ENCODE data around the gene TIMM17A.
A peak's percentile ranks its signal among the peaks of the same experiment; 100 is the strongest.

The TIMM17A gene

DNA sequence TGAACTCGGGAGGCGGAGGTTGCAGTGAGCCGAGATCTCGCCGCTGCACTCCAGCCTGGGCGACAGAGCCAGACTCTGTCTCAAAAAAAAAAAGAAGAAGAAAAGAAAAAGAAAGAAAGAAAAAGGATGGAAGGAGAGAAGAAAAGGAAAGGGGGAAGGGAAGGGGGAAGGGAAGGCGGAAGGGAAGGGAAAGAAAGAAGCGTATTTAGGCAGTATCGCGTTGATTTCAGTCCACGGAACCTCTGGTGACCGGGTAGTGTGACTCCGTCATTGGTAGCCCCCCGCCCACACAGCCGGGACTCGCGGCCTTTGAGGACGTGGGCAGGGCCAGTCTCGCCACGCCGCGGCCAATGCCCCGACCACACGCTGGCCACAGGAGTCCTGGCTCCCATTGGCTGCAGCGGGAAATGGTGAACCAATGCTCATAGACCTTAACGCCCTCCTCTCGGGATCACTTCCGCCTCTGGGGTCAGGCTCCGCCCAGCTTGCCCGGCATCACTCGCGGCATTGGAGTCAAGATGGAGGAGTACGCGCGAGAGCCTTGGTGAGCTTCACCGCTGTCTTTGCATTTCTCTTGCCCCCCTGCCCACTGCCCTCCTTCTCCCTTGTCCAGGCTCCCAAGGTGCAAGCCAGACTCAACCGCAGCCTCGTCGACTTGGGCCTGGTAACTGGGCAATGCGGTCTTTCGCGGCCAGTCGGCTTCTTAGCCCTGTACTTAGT, at the start of gene TIMM17A:
Gene TIMM17A (plus strand): TSS at position 495 of the 720 bp plus-strand sequence. CDS start 24 bp downstream, at position 519.
- H3K9ac ChIP-seq: peak within 1 kb of the TSS; percentile 92
- H3K27ac ChIP-seq: peak within 1 kb of the TSS; percentile 86
- H3K9me3 ChIP-seq: no peaks in the 10 kb centered on the region
- H3K4me1 ChIP-seq: peaks cover 21% of the 10 kb centered on the region
- TF ChIP-seq Cebpa-rat (IDR thresholded peaks at IDR 0.05): no peak
- H3K4me3 ChIP-seq: peak within 1 kb of the TSS; percentile 92
- peak within 1 kb of the TSS; percentile 90 for H3K4me2 ChIP-seq
- H4K20me1 ChIP-seq: peaks cover 17% of the 10 kb centered on the region; the same call in 1 of the 2 replicates
- H3K27me3 ChIP-seq: no peaks in the 10 kb centered on the region
- peaks cover 33% of the 10 kb centered on the region for H3K36me3 ChIP-seq

DNA sequence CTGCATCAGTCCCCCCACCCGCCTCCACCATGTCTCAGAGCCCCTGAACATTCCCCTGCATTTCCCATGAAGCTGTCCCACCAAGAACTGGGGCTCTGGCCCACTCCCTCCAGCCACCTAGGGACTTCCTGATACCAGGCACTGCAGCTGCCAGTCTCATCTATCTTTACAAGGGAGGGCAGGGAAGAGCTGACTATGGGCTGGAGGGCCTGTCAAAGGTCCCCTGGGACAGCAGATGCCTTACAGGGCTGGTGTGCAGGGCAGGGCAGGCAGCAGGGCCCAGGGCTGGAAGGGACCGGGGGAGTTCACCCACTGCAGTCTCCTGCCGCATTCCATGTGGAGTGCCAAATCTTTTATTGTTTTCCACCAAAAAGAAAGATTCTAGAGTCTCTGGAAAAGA, 49.0 kb upstream of the TIMM17A start:
- no peak for TF ChIP-seq Cebpa-rat (IDR thresholded peaks at IDR 0.05)
- peaks cover 16% of the 10 kb centered on the region for H3K4me1 ChIP-seq
- no peaks in the 10 kb centered on the region for H3K27me3 ChIP-seq
- H4K20me1 ChIP-seq: no peaks in the 10 kb centered on the region
- no peak overlapping the region for H3K4me3 ChIP-seq
- H3K4me2 ChIP-seq: peak overlapping the region; percentile 37
- H3K9ac ChIP-seq: no peak overlapping the region
- H3K27ac ChIP-seq: no peak overlapping the region
- H3K36me3 ChIP-seq: no peaks in the 10 kb centered on the region
- H3K9me3 ChIP-seq: no peaks in the 10 kb centered on the region

DNA sequence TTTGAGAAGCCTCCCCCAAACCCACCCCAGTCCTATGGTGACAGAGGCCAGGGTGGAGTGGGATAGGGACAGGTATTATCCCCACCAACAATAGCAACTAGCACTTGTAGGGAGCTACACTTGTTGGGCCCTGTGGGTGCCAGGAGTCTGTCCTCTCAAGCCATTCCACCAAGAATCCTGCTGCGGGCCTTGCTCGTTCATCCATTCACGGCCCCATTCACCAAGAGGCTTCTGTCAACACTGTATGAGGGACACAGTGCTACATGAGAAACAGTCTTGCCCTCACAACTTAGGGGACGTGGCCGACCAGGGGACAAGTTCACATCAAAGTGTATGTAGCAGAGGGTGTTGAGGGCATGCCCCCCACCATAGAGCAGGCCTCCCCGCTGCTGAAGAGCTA, 47.7 kb upstream of the TIMM17A start:
- TF ChIP-seq Cebpa-rat (IDR thresholded peaks at IDR 0.05): no peak
- H3K4me2 ChIP-seq: no peak overlapping the region
- no peaks in the 10 kb centered on the region for H3K9me3 ChIP-seq
- no peaks in the 10 kb centered on the region for H4K20me1 ChIP-seq
- H3K9ac ChIP-seq: no peak overlapping the region
- H3K27me3 ChIP-seq: no peaks in the 10 kb centered on the region
- H3K4me1 ChIP-seq: peaks cover 16% of the 10 kb centered on the region
- no peak overlapping the region for H3K27ac ChIP-seq
- H3K36me3 ChIP-seq: no peaks in the 10 kb centered on the region
- H3K4me3 ChIP-seq: no peak overlapping the region

DNA sequence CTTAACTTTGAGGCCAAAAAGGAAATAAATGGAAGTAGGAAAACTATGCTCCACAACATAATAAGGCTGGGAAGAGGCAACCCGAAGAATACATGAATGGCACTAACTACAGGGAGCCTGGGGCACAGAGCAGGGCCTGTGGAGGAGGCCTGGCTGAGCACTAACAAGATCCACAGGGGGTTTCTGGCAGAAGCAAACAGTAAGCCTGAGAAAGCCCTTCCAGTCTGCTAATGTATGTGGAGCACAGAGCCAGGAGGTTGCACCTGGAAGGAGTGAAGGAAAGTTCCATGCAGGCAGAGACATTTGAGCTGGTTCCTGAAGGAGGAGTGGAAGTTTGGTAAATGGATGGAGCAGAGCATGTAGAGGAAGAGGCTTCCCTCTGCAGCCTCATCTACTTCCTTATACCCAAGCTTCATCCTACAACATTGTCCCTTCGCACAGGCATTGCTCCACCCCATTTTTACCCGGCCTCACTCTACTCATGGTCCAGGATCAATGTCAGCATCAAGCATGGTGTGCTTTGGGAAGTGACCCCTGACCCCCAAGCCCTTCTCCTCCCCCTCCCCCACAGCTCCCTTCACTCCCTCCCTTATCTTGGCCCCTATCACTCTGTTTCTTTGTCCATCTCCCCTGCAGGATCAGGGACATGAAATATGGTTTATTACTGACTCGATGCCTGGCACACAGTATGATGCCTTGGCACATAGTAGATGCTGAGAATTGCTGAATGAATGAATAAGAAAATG, 43.3 kb upstream of the TIMM17A start:
- H3K36me3 ChIP-seq: no peaks in the 10 kb centered on the region
- no peaks in the 10 kb centered on the region for H3K9me3 ChIP-seq
- H4K20me1 ChIP-seq: no peaks in the 10 kb centered on the region
- no peak overlapping the region for H3K4me3 ChIP-seq
- TF ChIP-seq Cebpa-rat (IDR thresholded peaks at IDR 0.05): no peak
- H3K27ac ChIP-seq: no peak overlapping the region
- H3K27me3 ChIP-seq: no peaks in the 10 kb centered on the region
- H3K4me2 ChIP-seq: no peak overlapping the region
- no peaks in the 10 kb centered on the region for H3K4me1 ChIP-seq
- no peak overlapping the region for H3K9ac ChIP-seq

DNA sequence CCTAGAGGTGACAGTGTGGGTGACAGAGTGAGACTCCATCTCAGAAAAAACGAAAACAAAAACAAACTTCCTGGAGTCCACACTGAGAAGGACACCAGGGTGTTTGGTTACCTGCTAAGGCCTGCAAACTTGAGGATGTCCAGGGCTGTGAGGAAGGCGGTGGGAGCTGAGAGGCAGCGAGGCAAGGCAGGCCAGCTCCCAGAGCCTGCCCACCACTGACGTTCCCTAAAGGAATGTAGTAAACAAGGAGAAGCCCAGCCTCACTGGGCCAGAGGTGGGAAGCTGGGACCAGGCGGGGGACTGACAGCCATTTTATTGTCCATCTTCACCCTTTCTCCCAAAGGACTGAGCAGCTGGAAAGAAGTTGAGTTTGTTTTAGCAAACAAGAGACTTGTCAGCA, 42.5 kb upstream of the TIMM17A start:
- H3K27ac ChIP-seq: no peak overlapping the region
- no peaks in the 10 kb centered on the region for H3K9me3 ChIP-seq
- H3K4me3 ChIP-seq: no peak overlapping the region
- H3K27me3 ChIP-seq: no peaks in the 10 kb centered on the region
- no peak for TF ChIP-seq Cebpa-rat (IDR thresholded peaks at IDR 0.05)
- no peaks in the 10 kb centered on the region for H3K36me3 ChIP-seq
- H4K20me1 ChIP-seq: no peaks in the 10 kb centered on the region
- H3K4me2 ChIP-seq: no peak overlapping the region
- H3K9ac ChIP-seq: no peak overlapping the region
- no peaks in the 10 kb centered on the region for H3K4me1 ChIP-seq

DNA sequence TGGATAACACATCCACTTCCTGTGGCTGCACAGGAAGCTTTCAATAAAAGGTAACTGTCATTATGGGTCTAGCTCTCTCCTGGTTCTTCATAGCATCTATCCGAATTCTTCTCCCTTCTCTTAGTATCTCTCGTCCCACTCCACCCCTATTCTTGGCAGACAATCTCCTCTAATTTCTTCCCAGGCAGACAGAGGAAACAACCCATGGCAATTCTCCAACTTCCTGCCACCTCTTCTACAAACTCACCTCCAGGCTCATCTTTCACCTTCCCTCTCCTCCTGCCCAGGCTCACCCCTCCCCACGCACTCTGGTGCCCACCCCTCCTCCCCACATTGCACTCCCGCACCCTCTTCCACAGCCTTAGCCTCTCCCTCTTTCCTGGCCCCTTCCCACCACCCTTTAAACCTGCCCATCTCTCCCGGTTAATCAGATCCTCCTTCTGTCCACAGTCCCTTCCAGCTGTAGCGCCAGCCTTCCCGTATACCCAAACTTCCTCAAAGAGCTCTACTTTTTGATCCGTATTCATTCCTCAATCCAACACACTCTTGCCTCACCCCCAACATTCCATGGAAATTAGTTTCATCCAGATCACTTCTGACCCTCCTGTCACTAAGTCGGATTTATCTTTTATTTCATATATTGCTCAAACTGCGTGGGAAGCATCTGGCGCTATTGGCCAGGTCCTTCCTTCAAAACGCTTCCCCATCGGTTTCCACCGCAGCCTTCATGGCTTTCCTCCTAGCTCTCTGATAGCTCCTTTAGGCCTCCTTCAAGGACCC, 40.7 kb upstream of the TIMM17A start:
- H4K20me1 ChIP-seq: no peaks in the 10 kb centered on the region
- H3K36me3 ChIP-seq: no peaks in the 10 kb centered on the region

DNA sequence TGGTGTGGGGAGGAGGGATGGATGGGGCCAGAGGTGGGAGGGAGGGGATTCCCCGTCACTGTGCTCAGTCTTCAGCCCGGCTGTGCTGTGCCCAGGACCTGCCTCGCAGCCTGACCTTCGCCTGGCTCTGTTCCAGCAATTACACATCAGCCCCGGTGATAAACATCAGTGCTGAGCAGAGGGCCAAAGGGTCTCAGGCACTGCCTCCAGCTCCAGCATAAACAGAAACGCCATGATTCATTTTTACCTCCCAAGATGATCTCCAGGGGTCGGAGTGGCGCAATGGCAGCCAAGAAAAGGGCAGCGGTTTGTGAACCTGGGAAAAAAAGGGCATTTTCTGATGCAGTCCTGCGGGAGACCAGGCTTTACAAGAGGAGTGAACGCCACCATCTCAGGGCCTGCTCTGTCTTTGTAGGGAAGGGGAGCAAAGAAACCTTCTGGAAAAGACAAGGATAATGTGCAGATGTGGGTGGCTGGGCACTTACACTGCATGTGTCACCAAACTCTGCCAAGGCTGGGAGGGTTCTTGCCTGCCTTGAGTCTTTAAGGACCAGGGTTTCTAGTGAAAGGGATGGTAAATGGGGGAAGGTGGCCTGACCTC, 38.6 kb upstream of the TIMM17A start:
- H3K9ac ChIP-seq: no peak overlapping the region
- H3K4me2 ChIP-seq: no peak overlapping the region
- no peaks in the 10 kb centered on the region for H3K36me3 ChIP-seq
- H3K27me3 ChIP-seq: no peaks in the 10 kb centered on the region
- no peaks in the 10 kb centered on the region for H4K20me1 ChIP-seq
- peaks cover 9% of the 10 kb centered on the region for H3K4me1 ChIP-seq
- no peak overlapping the region for H3K4me3 ChIP-seq
- no peaks in the 10 kb centered on the region for H3K9me3 ChIP-seq
- no peak for TF ChIP-seq Cebpa-rat (IDR thresholded peaks at IDR 0.05)
- H3K27ac ChIP-seq: no peak overlapping the region

More for the DNA sequence above, 40.7 kb upstream of the TIMM17A start:
- Histone ChIP-seq H3K4me2 (no peak overlapping the region), H3K4me3 (no peak overlapping the region), H3K9ac (no peak overlapping the region), H3K27me3 (no peaks in the 10 kb centered on the region), H3K4me1 (peaks cover 9% of the 10 kb centered on the region), H3K9me3 (no peaks in the 10 kb centered on the region), H3K27ac (no peak overlapping the region)
- TF ChIP-seq Cebpa-rat (IDR thresholded peaks at IDR 0.05): no peak

DNA sequence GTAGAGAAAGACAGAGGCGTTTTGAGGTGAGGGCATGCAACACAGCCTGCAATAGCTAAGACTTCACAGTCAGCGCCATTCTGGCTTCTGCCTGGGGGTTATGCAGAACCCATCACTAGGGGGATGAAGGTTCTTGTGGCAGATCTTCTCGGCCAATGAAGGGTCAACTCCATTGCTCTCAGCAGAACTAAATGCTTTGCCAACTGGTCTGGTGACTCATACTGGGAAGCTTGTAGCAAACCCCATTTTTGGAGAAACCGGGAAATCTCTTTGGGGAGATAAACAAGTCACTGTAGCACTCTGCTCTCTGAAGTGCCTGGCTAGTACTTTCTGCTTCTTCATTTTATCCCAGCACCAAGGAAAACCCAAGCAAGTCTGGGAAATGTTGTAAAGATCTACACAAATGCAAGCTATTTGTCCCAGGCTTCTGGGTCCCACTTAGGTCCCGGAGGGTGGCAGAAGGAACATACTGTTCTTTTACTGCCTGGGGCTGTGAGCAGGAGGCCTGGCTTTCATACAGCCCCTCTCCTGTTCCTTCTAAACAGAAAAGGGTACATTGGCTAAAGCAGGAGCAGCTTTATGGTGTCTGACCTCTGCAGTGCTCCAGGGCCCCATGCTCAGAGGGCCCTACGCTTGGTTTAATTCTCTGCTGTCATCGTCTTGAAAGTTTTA, 37.8 kb upstream of the TIMM17A start:
- Histone ChIP-seq H4K20me1 (no peaks in the 10 kb centered on the region), H3K27ac (no peak overlapping the region), H3K27me3 (no peaks in the 10 kb centered on the region), H3K9ac (no peak overlapping the region), H3K4me1 (peaks cover 9% of the 10 kb centered on the region), H3K36me3 (no peaks in the 10 kb centered on the region), H3K4me3 (no peak overlapping the region), H3K9me3 (no peaks in the 10 kb centered on the region), H3K4me2 (no peak overlapping the region)
- no peak for TF ChIP-seq Cebpa-rat (IDR thresholded peaks at IDR 0.05)

DNA sequence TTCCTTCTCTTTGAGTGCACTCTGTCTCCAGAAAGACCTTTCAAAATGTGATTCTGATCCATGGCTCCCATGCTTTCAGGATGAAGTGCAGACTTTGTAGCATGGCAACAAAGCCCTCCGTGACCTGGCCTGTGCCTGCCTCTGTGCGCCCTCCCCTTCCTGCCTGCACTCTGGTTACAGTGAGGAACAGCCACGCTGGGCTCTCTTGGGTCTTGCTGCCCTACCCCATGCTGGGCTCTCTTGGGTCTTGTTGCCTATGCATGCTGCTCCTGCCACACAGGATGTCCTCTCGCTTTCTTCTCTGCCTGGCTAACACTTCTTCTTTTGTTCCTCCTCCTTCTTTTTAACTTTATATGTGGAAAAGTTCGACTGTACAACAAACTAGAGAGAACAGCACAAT, 37.0 kb upstream of the TIMM17A start:
- H4K20me1 ChIP-seq: no peaks in the 10 kb centered on the region
- H3K4me1 ChIP-seq: peaks cover 9% of the 10 kb centered on the region
- no peaks in the 10 kb centered on the region for H3K36me3 ChIP-seq
- H3K27ac ChIP-seq: no peak overlapping the region
- no peak for TF ChIP-seq Cebpa-rat (IDR thresholded peaks at IDR 0.05)
- H3K4me2 ChIP-seq: peak overlapping the region; percentile 37
- no peaks in the 10 kb centered on the region for H3K27me3 ChIP-seq
- no peaks in the 10 kb centered on the region for H3K9me3 ChIP-seq
- no peak overlapping the region for H3K9ac ChIP-seq
- H3K4me3 ChIP-seq: no peak overlapping the region

Data from BLaER1 (cell line).